Ammon's horn (tissue), 1 donor: Measurements from ENCODE around the gene IL6ST.

Experiments used
- DNase-seq: peaks from one replicate; pipeline ENCODE4 v3.0.0-alpha.2; 2016; ENCODE audit warnings: low spot score

Gene IL6ST

GRCh38 chr5:55896238-55896637 lies 98.5 kb downstream of the IL6ST start:
- DNase-seq, result no peak

GRCh38 chr5:55895346-55895745 lies 99.4 kb downstream of the IL6ST start:
- no peak for DNase-seq

- DNase-seq, result no peak
Measured at GRCh38 chr5:55894135-55894534, 100.6 kb downstream of the IL6ST start.

- DNase-seq, result no peak
Measured at GRCh38 chr5:55892479-55892878, 102.3 kb downstream of the IL6ST start.

- no peak for DNase-seq
Measured at GRCh38 chr5:55888205-55888604, 106.6 kb downstream of the IL6ST start.

- no peak for DNase-seq
Measured at GRCh38 chr5:55885359-55885758, 109.4 kb downstream of the IL6ST start.
